Nephron progenitor cell (in vitro differentiated cells): ENCODE results near the gene HSPA12B.

ENCODE experiments used
- DNase-seq: peaks from one replicate; pipeline ENCODE4 v3.0.0; 2021
- H3K27ac Mint-ChIP-seq: 2 replicates; pipeline ENCODE4 v1.8.0; 2021; ENCODE audit warnings: mild to moderate bottlenecking, moderate library complexity, mixed read lengths
- H3K27me3 Mint-ChIP-seq: 2 replicates; pipeline ENCODE4 v1.8.0; 2021; ENCODE audit warnings: mild to moderate bottlenecking, low read depth, mixed read lengths; ENCODE audit not compliant: poor library complexity
- H3K36me3 Mint-ChIP-seq: 2 replicates; pipeline ENCODE4 v1.8.0; 2021; ENCODE audit warnings: low read depth, mixed read lengths
- H3K4me1 Mint-ChIP-seq: 2 replicates; pipeline ENCODE4 v1.8.0; 2021; ENCODE audit warnings: mixed read lengths
- H3K4me3 Mint-ChIP-seq: 2 replicates; pipeline ENCODE4 v1.8.0; 2021; ENCODE audit warnings: mild to moderate bottlenecking, moderate library complexity, mixed read lengths
- H3K9me3 Mint-ChIP-seq: 2 replicates; pipeline ENCODE4 v1.8.0; 2021; ENCODE audit warnings: mild to moderate bottlenecking, moderate library complexity, mixed read lengths
- TF ChIP-seq, protein P1 (sequence below): fragments of 200-600 bp; sonication (generic); IDR thresholded peaks from 2 replicates; pipeline ENCODE4 v1.5.0; 2021; ENCODE audit warnings: antibody characterized with exemption

HSPA12B gene

GRCh38 chr20:3781153-3781910 lies 48.8 kb downstream of the HSPA12B start, which contains the start of gene SPEF1:
TSS of gene SPEF1 (minus strand) at chr20:3781448. CDS start at chr20:3781287, 161 bp downstream.
- TF ChIP-seq, protein P1, sequence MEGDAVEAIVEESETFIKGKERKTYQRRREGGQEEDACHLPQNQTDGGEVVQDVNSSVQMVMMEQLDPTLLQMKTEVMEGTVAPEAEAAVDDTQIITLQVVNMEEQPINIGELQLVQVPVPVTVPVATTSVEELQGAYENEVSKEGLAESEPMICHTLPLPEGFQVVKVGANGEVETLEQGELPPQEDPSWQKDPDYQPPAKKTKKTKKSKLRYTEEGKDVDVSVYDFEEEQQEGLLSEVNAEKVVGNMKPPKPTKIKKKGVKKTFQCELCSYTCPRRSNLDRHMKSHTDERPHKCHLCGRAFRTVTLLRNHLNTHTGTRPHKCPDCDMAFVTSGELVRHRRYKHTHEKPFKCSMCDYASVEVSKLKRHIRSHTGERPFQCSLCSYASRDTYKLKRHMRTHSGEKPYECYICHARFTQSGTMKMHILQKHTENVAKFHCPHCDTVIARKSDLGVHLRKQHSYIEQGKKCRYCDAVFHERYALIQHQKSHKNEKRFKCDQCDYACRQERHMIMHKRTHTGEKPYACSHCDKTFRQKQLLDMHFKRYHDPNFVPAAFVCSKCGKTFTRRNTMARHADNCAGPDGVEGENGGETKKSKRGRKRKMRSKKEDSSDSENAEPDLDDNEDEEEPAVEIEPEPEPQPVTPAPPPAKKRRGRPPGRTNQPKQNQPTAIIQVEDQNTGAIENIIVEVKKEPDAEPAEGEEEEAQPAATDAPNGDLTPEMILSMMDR, result peak; percentile 26
- Mint-ChIP-seq H3K4me1 (peaks cover 45% of the 10 kb centered on the region), H3K36me3 (peaks cover 6% of the 10 kb centered on the region), H3K4me3 (peak within 1 kb of the TSS; percentile 74), H3K9me3 (no peaks in the 10 kb centered on the region), H3K27ac (no peak within 1 kb of the TSS), H3K27me3 (peaks cover 49% of the 10 kb centered on the region)
- DNase-seq, result peak; percentile 73

DNA sequence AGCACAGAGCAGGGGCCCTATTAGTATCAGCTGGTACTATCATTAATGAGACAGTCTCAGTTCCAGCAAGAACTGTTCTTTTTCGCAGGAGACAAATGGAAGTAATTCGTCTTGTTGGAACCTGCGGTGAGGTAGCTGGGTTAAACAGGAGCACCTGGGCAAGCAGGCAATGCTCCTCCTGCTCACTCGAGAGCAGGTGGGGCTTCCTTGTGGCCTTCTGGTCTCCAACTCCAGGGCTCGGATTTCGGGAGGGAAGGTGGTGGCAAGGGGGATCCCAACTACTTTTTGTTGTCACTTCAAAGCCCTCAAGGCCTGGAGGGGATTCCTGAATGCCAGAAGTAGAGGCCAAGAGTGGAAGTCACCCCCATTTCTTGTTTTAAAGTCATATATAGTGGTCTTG lies 50.1 kb downstream of the HSPA12B start:
- Mint-ChIP-seq H3K27ac (no peak overlapping the region), H3K36me3 (peaks cover 6% of the 10 kb centered on the region), H3K4me1 (peaks cover 37% of the 10 kb centered on the region), H3K9me3 (no peaks in the 10 kb centered on the region), H3K4me3 (no peak overlapping the region), H3K27me3 (peaks cover 40% of the 10 kb centered on the region)
- TF ChIP-seq, protein P1, result no peak
- no peak for DNase-seq

DNA sequence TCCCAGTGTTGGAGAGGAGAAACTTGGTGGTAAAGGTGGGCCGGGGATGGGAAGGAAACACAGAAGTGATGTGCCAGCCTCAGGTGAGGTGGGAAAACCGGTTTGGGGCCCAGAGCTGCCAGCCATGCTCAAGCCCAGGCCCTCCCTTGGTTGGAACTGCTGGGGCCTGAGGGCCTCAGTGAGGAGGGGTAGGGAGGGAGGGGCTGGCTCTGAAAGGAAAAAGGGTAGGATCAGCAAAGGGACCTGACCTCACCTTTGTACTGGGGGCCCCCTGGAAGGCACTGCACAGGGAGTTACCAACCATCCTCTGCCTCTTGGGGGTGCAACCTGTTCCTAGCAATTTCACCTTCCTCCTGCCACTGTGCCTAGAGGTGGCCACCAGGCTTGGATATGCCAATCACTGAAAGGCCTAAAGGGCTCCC lies 50.6 kb downstream of the HSPA12B start:
- DNase-seq, result no peak

GRCh38 chr20:3783511-3784195 lies 51.2 kb downstream of the HSPA12B start:
- H3K9me3 Mint-ChIP-seq, result no peaks in the 10 kb centered on the region
- DNase-seq, result no peak
- peaks cover 6% of the 10 kb centered on the region for H3K36me3 Mint-ChIP-seq
- TF ChIP-seq, protein P1, result no peak
- peaks cover 37% of the 10 kb centered on the region for H3K4me1 Mint-ChIP-seq
- peak overlapping the region; percentile 25 for H3K4me3 Mint-ChIP-seq
- H3K27me3 Mint-ChIP-seq, result peaks cover 40% of the 10 kb centered on the region
- no peak overlapping the region for H3K27ac Mint-ChIP-seq

More for the DNA sequence above, 50.6 kb downstream of the HSPA12B start:
- Mint-ChIP-seq H3K27ac (no peak overlapping the region), H3K4me1 (peaks cover 37% of the 10 kb centered on the region), H3K9me3 (no peaks in the 10 kb centered on the region), H3K27me3 (peaks cover 40% of the 10 kb centered on the region), H3K36me3 (peaks cover 6% of the 10 kb centered on the region), H3K4me3 (no peak overlapping the region)
- TF ChIP-seq, protein P1, result no peak

GRCh38 chr20:3784216-3784853 lies 51.9 kb downstream of the HSPA12B start:
- H3K27ac Mint-ChIP-seq, result no peak overlapping the region
- H3K9me3 Mint-ChIP-seq, result no peaks in the 10 kb centered on the region
- no peak for DNase-seq
- TF ChIP-seq, protein P1, result no peak
- H3K4me3 Mint-ChIP-seq, result peak overlapping the region; percentile 60
- H3K36me3 Mint-ChIP-seq, result peaks cover 6% of the 10 kb centered on the region
- peaks cover 37% of the 10 kb centered on the region for H3K4me1 Mint-ChIP-seq
- peaks cover 40% of the 10 kb centered on the region for H3K27me3 Mint-ChIP-seq
